ENCODE measurements around the gene MYBPH.

The MYBPH gene

DNA sequence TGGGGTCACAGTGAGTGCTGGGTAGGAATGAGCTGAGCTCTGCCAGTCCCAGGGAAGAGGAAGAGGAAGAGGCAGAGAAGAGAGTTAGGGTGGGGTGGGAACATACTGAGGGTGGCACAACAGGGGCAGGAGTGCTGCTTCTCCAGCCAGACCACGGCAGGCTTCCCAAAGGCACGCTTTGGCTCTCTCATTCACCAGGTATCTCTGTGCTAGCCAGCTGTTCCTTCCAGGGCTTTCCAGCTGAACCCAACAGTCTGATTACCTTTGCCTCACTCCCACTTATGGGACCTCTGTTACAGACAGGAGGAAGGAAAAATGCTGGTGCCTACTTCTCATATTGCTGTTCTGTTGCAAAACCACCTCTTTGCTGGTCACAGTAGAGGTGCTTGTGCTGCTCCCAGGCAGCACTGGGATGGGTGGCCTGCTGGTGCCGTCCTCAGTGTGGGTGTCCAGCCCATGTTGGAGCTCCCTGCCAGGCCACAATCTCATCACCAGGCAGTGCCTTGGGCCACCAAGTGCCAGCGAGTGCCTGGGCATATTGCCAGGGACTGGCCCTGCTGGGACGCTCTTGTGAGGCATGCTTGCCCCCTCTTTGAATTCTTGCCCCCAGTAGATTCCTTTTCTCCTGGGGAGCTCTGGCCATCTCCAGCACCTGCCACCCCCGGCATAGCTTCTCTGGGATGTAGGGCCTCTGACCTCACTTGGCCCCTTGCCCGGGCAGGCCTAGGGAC is 46.0 kb downstream of the MYBPH start:
- no peak for DNase-seq (ENCODE audit: low read depth, low spot score)

DNA sequence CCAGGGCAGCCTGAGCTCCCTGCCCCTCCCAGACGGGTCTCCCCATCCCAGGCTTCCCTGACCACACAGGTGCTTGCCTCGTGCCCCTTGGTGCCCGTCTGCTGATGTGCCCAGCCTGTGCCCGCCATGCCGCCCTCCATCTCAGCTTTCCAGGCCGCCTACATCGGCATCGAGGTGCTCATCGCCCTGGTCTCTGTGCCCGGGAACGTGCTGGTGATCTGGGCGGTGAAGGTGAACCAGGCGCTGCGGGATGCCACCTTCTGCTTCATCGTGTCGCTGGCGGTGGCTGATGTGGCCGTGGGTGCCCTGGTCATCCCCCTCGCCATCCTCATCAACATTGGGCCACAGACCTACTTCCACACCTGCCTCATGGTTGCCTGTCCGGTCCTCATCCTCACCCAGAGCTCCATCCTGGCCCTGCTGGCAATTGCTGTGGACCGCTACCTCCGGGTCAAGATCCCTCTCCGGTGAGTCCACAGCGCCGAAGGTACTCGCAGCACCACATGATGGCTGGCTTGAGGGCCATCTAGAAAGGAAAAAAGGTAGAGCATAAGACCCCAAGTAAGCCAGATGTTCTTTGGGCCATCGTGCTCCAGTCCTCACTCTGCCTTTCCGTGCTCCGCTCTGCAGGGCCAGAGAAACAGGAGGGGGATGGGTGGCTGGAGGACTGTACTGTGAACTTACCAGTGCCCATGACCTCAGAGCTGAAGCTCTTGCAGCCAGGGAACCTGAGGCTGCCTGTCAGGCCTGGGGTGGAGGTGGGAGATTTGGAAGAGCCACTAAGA is 46.7 kb downstream of the MYBPH start:
- no peak for DNase-seq (ENCODE audit: low read depth, low spot score)

DNA sequence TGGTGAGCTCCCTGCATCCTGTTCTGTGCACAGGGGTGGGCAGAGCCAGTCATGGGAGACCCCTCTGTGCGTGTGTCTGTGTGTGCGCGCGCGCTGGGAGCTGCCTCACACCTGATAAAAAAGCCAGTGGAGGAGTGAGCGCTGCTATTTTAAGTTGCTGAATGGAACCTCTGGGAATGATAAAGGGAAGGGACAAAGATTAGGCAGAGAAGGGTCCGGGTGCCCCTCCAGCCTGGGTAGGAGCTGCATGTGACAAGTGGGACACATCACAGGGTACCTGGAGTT is 47.3 kb downstream of the MYBPH start:
- no peak for DNase-seq (ENCODE audit: low read depth, low spot score)

DNA sequence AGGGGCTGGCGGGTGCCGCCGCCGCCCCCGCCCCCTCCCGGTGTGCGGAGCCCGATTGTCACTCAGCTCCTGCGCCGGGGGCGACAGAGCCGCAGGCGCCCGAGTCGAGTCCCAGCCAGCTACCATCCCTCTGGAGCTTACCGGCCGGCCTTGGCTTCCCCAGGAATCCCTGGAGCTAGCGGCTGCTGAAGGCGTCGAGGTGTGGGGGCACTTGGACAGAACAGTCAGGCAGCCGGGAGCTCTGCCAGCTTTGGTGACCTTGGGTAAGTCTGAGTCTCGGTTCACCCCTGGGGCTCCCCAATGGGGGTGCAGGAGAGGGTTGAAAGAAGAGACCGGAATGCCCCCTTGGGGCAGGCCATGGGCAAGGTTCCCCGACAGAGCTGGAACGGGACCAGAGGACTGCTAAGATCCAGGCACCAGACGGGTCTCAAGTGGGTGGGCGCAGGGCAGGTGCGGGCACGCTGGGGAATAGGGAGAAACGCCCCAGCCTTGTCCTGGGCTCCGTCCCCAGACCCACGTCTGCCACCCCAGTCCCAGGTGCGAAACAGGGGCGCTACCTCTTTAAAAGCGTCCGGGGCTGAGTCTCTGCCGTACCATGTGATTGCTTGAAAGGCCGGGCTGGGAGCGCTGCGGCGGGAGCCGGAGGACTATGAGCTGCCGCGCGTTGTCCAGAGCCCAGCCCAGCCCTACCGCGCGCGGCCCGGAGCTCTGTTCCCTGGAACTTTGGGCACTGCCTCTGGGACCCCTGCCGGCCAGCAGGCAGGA is 47.8 kb downstream of the MYBPH start, which contains the start of gene ADORA1:
Gene ADORA1, plus strand, starts transcription at position 61 of the 765 bp plus-strand sequence. CDS start 1,116 bp downstream, outside the sequence.
- DNase-seq (ENCODE audit: low read depth, low spot score): peak; percentile 86

DNA sequence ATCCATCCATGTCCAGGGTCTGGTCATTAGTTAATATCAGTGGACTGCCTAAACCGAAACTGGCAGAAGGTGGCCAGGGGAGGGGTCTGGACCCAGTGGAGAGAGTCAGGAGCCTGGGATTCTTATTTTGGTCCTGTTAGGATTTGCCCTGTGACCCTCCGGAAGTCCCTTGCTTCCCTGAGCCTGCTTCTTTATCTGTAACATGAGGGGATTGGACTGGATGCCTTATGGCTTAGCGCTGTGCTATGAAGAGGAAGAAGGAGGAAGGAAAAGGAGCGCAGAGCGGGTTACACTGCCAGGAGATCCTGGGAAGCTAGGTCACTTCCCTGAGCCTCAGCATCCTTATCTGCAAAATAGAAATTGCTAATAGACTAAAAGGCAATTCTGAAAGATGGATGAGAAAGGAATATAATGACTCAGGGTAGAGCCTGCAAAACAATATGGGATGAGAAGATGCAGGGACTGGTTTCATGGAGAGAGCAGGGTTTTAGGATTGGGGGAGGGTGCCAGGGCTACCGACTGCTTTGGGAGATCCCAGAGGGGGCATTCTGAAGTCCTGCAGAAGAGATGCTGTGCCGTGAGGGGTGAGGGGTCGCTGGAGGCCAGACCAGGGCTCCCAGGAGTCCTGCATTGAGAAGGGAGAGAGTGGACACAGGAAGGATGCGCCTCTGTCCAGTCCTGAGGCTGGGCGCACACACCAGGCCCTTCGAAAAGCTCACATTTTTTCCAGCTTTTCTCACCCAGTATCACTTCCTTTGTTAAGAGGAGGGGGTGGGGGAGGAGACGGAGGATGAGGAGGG is 48.6 kb downstream of the MYBPH start:
- no peak for DNase-seq (ENCODE audit: low read depth, low spot score)

DNA sequence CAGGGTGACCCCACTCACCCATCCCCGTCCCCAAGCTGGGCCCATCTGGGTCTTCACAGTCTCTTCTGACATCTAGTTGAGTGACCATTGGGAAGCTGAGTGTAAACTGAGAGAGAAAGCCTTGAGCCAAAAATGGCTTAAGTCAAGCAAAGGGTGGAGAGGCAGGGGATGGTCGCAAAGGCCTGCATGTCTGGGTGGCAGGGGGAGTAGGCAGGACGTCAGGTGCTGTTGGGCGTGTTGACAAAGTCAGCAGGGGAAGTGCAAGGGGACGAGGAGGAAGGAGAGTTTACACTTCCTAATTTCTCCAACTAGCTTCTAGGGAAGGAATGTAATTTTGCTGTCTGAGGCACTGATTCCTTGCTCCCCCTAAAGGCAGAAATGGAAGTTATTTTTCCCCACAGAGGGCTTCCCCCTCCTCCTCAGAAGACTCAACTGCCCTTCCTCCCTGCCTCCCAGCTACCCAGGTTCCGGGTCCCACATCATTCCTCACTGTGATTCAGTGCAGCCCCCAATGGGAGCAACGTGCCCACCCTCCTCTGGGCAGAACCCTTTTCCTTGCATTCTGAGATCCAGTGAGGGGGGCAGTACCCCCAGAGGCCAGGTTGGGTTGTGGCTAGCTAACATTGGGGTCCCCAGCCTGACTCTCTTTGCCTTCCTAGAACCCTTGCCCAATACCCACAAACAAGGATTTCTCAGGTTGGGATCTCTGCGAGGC is 49.3 kb downstream of the MYBPH start:
- peak; percentile 60 for DNase-seq (ENCODE audit: low read depth, low spot score)

DNA sequence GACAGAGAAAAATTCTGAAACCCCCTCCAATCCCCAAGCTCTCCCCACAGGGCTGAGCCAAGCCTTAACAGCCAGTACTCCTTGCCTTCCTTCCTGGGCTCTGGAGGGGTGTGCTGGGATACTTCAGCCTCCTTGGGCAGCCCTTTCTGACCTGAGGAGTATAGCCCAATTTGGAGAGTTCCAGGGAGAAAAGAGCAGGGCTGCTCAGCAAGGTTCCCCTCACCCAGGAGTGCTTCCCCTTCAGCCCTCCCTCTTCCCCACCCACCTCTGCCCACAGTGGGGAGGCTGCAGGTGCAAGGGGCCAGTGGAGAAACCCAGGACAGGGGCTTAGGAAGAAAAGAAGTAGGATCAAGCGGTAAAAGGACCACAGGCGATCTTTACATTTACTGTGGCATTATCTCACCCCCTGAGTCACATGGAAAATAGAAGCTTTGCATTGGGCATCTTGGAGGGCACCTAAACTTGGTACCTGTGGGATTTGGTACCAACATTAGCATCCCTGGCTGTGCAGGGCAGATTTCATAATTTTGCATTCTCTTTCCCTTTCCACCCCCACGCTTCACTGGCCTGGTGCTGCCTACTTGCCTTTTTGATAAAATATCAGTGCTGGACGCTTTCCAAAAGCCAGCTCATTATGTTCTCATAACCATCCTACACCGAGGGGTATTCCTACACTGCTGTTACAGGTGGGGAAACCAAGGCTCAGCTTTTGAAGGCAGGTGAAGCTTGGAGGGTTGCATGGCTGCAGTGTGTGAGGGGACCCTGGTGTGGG is 50.9 kb downstream of the MYBPH start:
- no peak for DNase-seq (ENCODE audit: low read depth, low spot score)

DNA sequence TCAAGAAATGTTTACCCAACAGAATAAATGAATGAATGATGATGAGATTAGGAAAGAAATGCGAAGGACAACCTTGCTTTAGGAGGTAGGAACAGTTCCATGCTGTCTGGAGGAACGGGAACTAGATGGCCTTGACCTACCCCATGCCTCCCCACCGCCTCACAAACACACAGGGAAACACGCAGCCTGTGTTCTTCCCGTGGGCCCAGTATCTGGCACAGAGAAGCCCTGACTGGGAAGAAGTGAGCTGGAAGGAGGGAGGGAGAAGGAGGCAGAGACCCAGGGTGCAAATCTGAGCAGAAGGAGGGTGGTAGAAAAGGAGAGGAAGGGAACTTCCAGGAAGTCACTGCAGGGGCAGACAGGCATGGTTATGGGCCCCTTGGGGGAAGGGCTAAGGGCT is 51.6 kb downstream of the MYBPH start:
- no peak for DNase-seq (ENCODE audit: low read depth, low spot score)

DNA sequence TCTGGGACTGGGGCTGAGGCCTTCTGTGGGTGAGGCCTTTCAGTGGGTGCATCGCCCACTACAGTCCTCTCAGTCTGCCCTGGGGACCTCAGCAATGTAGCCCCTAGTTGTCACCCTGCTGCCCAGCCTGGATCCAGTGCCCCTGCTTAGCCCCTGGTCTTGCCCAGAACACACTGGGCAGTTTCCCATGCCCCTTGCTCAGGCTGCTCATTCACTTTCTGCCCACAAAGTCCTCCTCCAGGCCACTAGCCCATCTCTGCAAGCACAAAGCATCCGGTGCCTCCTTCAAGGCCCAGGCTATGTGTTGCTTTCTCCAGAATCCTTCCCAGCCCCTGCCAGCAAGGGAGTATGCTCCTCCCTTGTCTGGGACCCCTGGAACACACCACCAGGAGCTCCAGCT is 53.5 kb downstream of the MYBPH start:
- DNase-seq (ENCODE audit: low read depth, low spot score): no peak

DNA sequence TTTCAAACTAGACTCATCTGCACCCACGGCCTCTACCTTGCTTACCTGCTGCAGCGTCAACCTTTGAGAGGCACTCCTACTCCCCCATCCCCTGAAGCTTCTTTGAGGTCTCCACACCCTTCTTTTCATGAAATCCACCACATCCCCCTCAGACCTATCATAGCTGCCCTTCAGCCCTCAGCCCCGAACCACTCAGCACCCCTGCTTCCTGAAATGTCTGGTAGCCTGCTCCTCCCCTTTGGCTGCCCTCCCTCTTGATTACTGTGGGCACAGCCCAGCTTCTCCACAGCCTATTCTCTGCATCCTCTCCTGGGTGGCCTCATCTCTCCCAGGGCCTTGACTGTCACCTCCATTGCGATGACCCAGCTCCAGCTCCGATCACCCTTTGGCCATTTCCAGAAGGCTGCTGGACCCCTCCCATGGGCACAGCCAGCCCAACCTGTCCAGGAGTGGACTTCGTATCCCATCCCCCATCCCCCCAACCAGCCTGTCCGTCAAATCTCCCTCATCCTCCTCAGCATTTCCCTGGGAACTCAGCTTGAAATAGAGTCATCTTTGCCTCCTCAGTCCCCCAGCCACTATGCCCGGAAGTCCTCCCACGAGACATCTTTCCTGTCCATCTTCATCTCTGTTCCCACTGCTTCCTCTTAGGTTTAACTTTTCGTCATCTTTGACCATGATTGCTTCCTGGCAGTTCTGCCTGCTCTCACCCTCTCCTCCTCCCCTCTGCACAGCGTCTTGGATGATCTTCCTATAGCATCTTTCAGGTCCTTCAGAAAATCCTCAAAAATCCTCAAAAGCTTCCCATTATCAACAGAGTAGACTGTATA is 54.2 kb downstream of the MYBPH start:
- DNase-seq (ENCODE audit: low read depth, low spot score): no peak

DNA sequence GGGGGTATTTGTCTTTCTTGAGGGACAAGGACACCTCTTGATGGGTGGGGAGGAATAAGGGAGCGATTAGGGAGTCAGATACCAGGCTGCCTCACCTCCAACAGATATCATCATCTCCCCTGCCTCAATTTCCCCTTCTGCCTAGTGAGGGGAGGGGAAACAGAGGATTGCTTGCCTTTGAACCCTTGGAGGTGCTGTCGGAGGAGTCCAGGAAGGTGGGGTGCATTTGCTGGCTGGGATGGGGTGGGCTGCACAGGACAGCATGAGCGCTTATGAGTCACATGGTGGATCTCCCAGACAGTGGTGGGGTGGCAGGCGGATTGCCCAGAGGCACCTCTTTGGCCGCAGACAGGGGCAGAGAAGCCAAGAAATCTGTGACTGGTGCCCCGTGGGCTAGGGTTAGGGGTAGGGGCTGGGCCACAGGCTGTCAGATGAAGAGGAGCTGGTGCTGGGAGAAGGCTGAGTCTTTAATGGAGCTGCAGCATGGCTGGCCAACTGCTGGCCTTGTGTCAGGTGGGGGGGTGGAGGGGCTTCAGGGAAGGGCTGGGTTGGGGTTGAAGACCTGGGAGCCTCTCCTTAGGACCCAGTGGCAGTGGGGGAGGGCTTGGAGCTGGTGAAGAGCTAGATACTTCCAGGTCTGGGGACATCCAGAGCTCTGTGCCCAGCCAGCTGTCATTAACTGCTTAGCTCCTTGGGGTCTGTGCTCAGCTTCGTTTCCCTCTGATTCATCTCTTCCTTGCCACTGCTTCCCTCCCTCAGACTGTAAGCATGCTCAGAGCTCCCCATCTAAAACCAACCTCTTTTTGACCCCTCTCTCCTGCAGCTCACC is 55.1 kb downstream of the MYBPH start:
- no peak for DNase-seq (ENCODE audit: low read depth, low spot score)

All from ELF-1 (cell line).